Measurements from ENCODE around the gene GNPTAB. TPM values are rescaled to one million over a fixed set of nuclear protein-coding genes. Genes with fewer than 3 reads are reported as not detected.

Gene GNPTAB
- total and polyA plus RNA-seq, 2 of the 13 experiments (the other 11 are each of a cell fraction or from before 2014, with no cell fraction given): 13.6 to 19.4 TPM

DNA sequence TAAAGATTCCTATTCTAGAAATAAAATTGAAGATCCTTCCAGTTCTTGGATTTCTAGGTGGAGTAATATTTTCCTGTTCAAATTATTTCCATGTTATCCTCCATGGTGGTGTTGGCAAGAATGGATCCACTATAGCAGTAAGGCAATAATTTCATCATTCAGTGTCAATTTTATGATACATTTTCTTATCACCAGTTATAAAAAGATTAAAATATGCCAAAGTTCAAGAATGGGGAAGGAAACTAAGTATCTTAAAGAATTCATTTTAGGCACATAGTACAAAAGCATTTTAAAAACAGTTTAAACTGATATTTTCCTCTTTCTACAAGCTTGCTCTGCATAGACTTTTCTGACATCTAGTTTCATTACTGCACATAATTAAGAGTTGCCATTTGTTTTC is 110.6 kb downstream of the GNPTAB start:
- intact Hi-C loops (cut with micrococcal nuclease; ENCODE audit: unreplicated experiment): no loop called here
- H3K36me3 ChIP-seq (replicated peaks in 1 of 2; ENCODE audit: control insufficient read depth in 1 of 2, insufficient read depth in 2 of 2, low read length in 2 of 2): peaks cover 4 to 66% of the 10 kb centered on the region in 2 experiments
- FAIRE-seq (no peak), DNase-seq (ENCODE audit: low spot score) (no peak), ATAC-seq (no peak)
- no peak overlapping the region for H3K4me3 ChIP-seq (replicated peaks in 1 of 3; ENCODE audit: insufficient read depth in 1 of 3, low read depth in 2 of 3, low read length in 3 of 3)
- ChIA-PET POLR2A (no interaction called here), CTCF (ENCODE audit: low intra/inter-chr PET ratio, low total read pairs) (no interaction called here)
- TF ChIP-seq RBM22 (optimal IDR thresholded peaks at IDR 0.05; ENCODE audit: low read length) (no peak), HMGA1 (CRISPR knock-in tag; conservative IDR thresholded peaks at IDR 0.05) (no peak), ZNF616 (CRISPR knock-in tag; IDR thresholded peaks at IDR 0.05; ENCODE audit: low read depth) (no peak), ZNF547 (CRISPR knock-in tag; IDR thresholded peaks at IDR 0.05) (no peak), TP53 (CRISPR knock-in tag; conservative IDR thresholded peaks at IDR 0.05) (no peak)
- TF ChIP-seq, protein P1, sequence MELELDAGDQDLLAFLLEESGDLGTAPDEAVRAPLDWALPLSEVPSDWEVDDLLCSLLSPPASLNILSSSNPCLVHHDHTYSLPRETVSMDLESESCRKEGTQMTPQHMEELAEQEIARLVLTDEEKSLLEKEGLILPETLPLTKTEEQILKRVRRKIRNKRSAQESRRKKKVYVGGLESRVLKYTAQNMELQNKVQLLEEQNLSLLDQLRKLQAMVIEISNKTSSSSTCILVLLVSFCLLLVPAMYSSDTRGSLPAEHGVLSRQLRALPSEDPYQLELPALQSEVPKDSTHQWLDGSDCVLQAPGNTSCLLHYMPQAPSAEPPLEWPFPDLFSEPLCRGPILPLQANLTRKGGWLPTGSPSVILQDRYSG (CRISPR knock-in tag; IDR thresholded peaks at IDR 0.05): no peak
- TF ChIP-seq, protein P2, sequence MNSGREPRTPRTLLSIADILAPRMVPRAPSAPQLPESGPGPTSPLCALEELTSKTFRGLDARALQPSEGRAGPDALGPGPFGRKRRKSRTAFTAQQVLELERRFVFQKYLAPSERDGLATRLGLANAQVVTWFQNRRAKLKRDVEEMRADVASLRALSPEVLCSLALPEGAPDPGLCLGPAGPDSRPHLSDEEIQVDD (CRISPR knock-in tag; IDR thresholded peaks at IDR 0.05; ENCODE audit: borderline replicate concordance): no peak
- peaks cover 31% of the 10 kb centered on the region for H3K79me2 ChIP-seq (ENCODE audit: insufficient read depth, low read length)
- no peaks in the 10 kb centered on the region for H4K20me1 ChIP-seq (ENCODE audit: insufficient read depth, low read length)
- H3K9me3 ChIP-seq (ENCODE audit: low read length): no peaks in the 10 kb centered on the region
- no peak overlapping the region for H3K9ac ChIP-seq (ENCODE audit: insufficient read depth, low read depth, low read length)
- no TSS peak for BruUV-seq (replicated peaks)
- H3K27me3 ChIP-seq (ENCODE audit: control insufficient read depth in 1 of 2, insufficient read depth in 2 of 2, low read length in 2 of 2): no peaks in the 10 kb centered on the region
- H3K4me2 ChIP-seq (ENCODE audit: low read depth, low read length): no peak overlapping the region
- in situ Hi-C loops (cut with HindIII; ENCODE audit: extremely low pct_ligation_motif_present, low pct_unique_long_range_greater_than_20kb): no loop called here
- H3K27ac ChIP-seq (ENCODE audit: extremely low read length, insufficient read depth, low read length): no peak overlapping the region
- H3K4me1 ChIP-seq (ENCODE audit: insufficient read depth, low read length): peaks cover under 1% of the 10 kb centered on the region
- H2AFZ ChIP-seq (ENCODE audit: low read length): no peak overlapping the region

DNA sequence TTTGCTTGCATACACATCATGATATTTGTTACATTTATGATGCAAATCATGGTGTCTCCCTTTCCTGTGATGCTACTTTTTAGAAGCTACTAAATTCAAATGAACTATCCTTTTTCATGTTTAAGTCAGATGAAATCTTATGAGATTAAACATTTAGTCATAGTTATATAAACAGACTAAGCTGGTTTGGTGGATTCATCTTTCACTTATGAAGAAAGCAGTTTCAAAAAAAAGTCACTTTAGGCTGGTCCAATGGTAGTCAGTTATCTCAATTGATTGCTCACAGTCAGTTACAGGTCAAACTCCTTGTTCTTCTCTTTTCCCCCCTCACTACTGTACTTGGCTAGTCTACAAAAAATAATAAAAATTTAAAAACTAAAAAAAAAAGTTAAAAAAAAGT is 111.2 kb downstream of the GNPTAB start:
- no peak for ATAC-seq
- H3K36me3 ChIP-seq (replicated peaks in 1 of 2; ENCODE audit: control insufficient read depth in 1 of 2, insufficient read depth in 2 of 2, low read length in 2 of 2): peaks cover 7 to 64% of the 10 kb centered on the region in 2 experiments
- H3K9ac ChIP-seq (ENCODE audit: insufficient read depth, low read depth, low read length): no peak overlapping the region
- POLR2A ChIA-PET: no interaction called here
- CTCF ChIA-PET (ENCODE audit: low intra/inter-chr PET ratio, low total read pairs): no interaction called here
- no peak overlapping the region for H3K4me2 ChIP-seq (ENCODE audit: low read depth, low read length)
- no peak overlapping the region for H2AFZ ChIP-seq (ENCODE audit: low read length)
- no peak overlapping the region for H3K27ac ChIP-seq (ENCODE audit: extremely low read length, insufficient read depth, low read length)
- BruUV-seq (replicated peaks): no TSS peak
- H4K20me1 ChIP-seq (ENCODE audit: insufficient read depth, low read length): no peaks in the 10 kb centered on the region
- DNase-seq (ENCODE audit: low spot score): no peak
- intact Hi-C loops (cut with micrococcal nuclease; ENCODE audit: unreplicated experiment) (no loop called here), in situ Hi-C loops (cut with HindIII; ENCODE audit: extremely low pct_ligation_motif_present, low pct_unique_long_range_greater_than_20kb) (no loop called here)
- H3K4me3 ChIP-seq (replicated peaks in 1 of 3; ENCODE audit: insufficient read depth in 1 of 3, low read depth in 2 of 3, low read length in 3 of 3): no peak overlapping the region
- no peaks in the 10 kb centered on the region for H3K9me3 ChIP-seq (ENCODE audit: low read length)
- H3K27me3 ChIP-seq (ENCODE audit: control insufficient read depth in 1 of 2, insufficient read depth in 2 of 2, low read length in 2 of 2): no peaks in the 10 kb centered on the region; a peak in 1 of 5 replicates
- no peak for FAIRE-seq
- H3K4me1 ChIP-seq (ENCODE audit: insufficient read depth, low read length): peaks cover 5% of the 10 kb centered on the region
- peaks cover 36% of the 10 kb centered on the region for H3K79me2 ChIP-seq (ENCODE audit: insufficient read depth, low read length)
- no peak for TF ChIP-seq SOX5 (CRISPR knock-in tag; IDR thresholded peaks at IDR 0.05; ENCODE audit: borderline replicate concordance)
- TF ChIP-seq, protein P3, sequence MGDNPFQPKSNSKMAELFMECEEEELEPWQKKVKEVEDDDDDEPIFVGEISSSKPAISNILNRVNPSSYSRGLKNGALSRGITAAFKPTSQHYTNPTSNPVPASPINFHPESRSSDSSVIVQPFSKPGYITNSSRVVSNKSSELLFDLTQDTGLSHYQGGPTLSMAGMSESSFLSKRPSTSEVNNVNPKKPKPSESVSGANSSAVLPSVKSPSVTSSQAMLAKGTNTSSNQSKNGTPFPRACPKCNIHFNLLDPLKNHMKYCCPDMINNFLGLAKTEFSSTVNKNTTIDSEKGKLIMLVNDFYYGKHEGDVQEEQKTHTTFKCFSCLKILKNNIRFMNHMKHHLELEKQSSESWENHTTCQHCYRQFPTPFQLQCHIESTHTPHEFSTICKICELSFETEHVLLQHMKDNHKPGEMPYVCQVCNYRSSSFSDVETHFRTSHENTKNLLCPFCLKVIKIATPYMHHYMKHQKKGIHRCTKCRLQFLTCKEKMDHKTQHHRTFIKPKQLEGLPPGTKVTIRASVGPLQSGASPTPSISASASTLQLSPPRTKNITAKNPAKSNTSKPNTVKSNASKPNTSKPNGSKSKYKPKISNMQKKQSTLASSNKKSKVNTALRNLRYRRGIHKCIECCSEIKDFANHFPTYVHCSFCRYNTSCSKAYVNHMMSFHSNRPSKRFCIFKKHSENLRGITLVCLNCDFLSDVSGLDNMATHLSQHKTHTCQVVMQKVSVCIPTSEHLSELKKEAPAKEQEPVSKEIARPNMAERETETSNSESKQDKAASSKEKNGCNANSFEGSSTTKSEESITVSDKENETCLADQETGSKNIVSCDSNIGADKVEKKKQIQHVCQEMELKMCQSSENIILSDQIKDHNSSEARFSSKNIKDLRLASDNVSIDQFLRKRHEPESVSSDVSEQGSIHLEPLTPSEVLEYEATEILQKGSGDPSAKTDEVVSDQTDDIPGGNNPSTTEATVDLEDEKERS (CRISPR knock-in tag; IDR thresholded peaks at IDR 0.05): no peak
- no peak for TF ChIP-seq ARID2 (CRISPR knock-in tag; IDR thresholded peaks at IDR 0.05; ENCODE audit: borderline replicate concordance)
- TF ChIP-seq MXI1 (IDR thresholded peaks at IDR 0.05; ENCODE audit: borderline replicate concordance, low read depth, low read length): no peak
- no peak for TF ChIP-seq ZNF335 (CRISPR knock-in tag; IDR thresholded peaks at IDR 0.05)
- no peak for TF ChIP-seq ZNF672 (CRISPR knock-in tag; IDR thresholded peaks at IDR 0.05)
- TF ChIP-seq ZNF709 (CRISPR knock-in tag; IDR thresholded peaks at IDR 0.05): no peak
- TF ChIP-seq, protein P4, sequence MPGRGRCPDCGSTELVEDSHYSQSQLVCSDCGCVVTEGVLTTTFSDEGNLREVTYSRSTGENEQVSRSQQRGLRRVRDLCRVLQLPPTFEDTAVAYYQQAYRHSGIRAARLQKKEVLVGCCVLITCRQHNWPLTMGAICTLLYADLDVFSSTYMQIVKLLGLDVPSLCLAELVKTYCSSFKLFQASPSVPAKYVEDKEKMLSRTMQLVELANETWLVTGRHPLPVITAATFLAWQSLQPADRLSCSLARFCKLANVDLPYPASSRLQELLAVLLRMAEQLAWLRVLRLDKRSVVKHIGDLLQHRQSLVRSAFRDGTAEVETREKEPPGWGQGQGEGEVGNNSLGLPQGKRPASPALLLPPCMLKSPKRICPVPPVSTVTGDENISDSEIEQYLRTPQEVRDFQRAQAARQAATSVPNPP (CRISPR knock-in tag; IDR thresholded peaks at IDR 0.05): no peak
- TF ChIP-seq KDM1A (CRISPR knock-in tag; IDR thresholded peaks at IDR 0.05): no peak
